H1 (cell line): ENCODE data around the gene TNFRSF11A. TPM values are rescaled to one million over a fixed set of nuclear protein-coding genes. Genes with fewer than 3 reads are reported as not detected.

ENCODE experiments used
- CTCF ChIA-PET: fragments of 300-600 bp; sonication (Branson Sonifier 250); formaldehyde crosslinking; loops from one replicate; lab custom pipeline; 2021; ENCODE audit not compliant: partially characterized antibody; lab: Charles Lee
- POLR2A ChIA-PET: fragments of 300-600 bp; sonication (Branson Sonifier 250); formaldehyde crosslinking; loops from one replicate; lab custom pipeline; 2021; ENCODE audit warnings: inconsistent platforms; ENCODE audit not compliant: partially characterized antibody; lab: Charles Lee
- DNase-seq, 2 experiments: peaks; one replicate each; pipeline versions ENCODE4 v3.0.0 to v3.0.0-alpha.2; 2010 to 2022; ENCODE audit warnings: low spot score in 2 of 2, low read depth in 1 of 2, mixed read lengths in 1 of 2
- FAIRE-seq: peaks from 2 replicates; lab custom pipeline; 2011; peaks lifted over from hg19 to GRCh38; lab: Jason Lieb, UNC
- H2AFZ ChIP-seq: 2 replicates; pipeline ENCODE4 v1.8.1; 2012; ENCODE audit warnings: low read length, inconsistent platforms
- H2AK5ac ChIP-seq: 2 replicates; pipeline ENCODE4 v1.6.1; 2013; ENCODE audit warnings: low read depth, low read length
- H2BK120ac ChIP-seq: replicated peaks from 2 replicates; pipeline ENCODE3; 2013; ENCODE audit warnings: low read depth, low read length, inconsistent platforms
- H2BK12ac ChIP-seq: 2 replicates; pipeline ENCODE4 v1.6.1; 2013; ENCODE audit warnings: low read depth, low read length
- H2BK15ac ChIP-seq: 2 replicates; pipeline ENCODE4 v1.6.1; 2013; ENCODE audit warnings: low read length
- H2BK20ac ChIP-seq: 2 replicates; pipeline ENCODE4 v1.6.1; 2013; ENCODE audit warnings: low read length
- H2BK5ac ChIP-seq: 2 replicates; pipeline ENCODE4 v1.6.1; 2013; ENCODE audit warnings: low read depth, low read length
- H3K14ac ChIP-seq: 2 replicates; pipeline ENCODE4 v1.6.1; 2013; ENCODE audit warnings: inconsistent platforms; ENCODE audit not compliant: insufficient read length
- H3K18ac ChIP-seq: 2 replicates; pipeline ENCODE4 v1.6.1; 2013; ENCODE audit warnings: low read length; ENCODE audit errors: extremely low read depth
- H3K23ac ChIP-seq: 2 replicates; pipeline ENCODE4 v1.6.1; 2013; ENCODE audit warnings: inconsistent platforms; ENCODE audit not compliant: insufficient read length
- H3K23me2 ChIP-seq: 2 replicates; pipeline ENCODE4 v1.6.1; 2013; ENCODE audit warnings: low read depth, low read length
- H3K27ac ChIP-seq: 2 replicates; pipeline ENCODE4 v1.6.1; 2011; ENCODE audit warnings: low read depth, low read length, inconsistent platforms
- H3K27me3 ChIP-seq, 4 experiments: replicated peaks in 1 of 4; 1 replicate in 1 of 4; 2 replicates in 3 of 4; pipeline versions ENCODE4 v1.6.1 to v1.8.1; 2011 to 2013; ENCODE audit warnings: low read length in 3 of 4, mild to moderate bottlenecking in 3 of 4, inconsistent platforms in 2 of 4, mixed read lengths in 2 of 4, moderate library complexity in 1 of 4; ENCODE audit not compliant: control insufficient read depth in 3 of 4, insufficient read depth in 3 of 4; ENCODE audit errors: extremely low read depth in 1 of 4
- H3K36me3 ChIP-seq, 4 experiments: 2 replicates each; pipeline versions ENCODE4 v1.6.1 to v1.8.1; 2011 to 2013; ENCODE audit warnings: mild to moderate bottlenecking in 4 of 4, low read length in 3 of 4, moderate library complexity in 2 of 4, control low read depth in 1 of 4, inconsistent platforms in 1 of 4; ENCODE audit not compliant: insufficient read depth in 4 of 4, control insufficient read depth in 2 of 4
- H3K4ac ChIP-seq: replicated peaks from 2 replicates; pipeline ENCODE3; 2013; ENCODE audit warnings: low read length, low read depth, mixed read lengths, inconsistent platforms; ENCODE audit not compliant: insufficient read length
- H3K4me1 ChIP-seq, 4 experiments: replicated peaks in 1 of 4; 1 replicate in 1 of 4; 2 replicates in 3 of 4; pipeline versions ENCODE4 v1.6.1 to v1.8.1; 2011 to 2013; ENCODE audit warnings: low read length in 3 of 4, inconsistent platforms in 2 of 4, mixed read lengths in 1 of 4; ENCODE audit not compliant: insufficient read depth in 4 of 4, control insufficient read depth in 3 of 4
- H3K4me2 ChIP-seq, 2 experiments: 2 replicates each; pipeline versions ENCODE4 v1.6.1 to v1.8.1; 2011 to 2013; ENCODE audit warnings: low read depth in 2 of 2, low read length in 2 of 2, control low read depth in 1 of 2, inconsistent platforms in 1 of 2, mild to moderate bottlenecking in 1 of 2; ENCODE audit not compliant: insufficient read depth in 1 of 2
- H3K4me3 ChIP-seq, 4 experiments: fragments of 200-600, 300-600 bp in 1 of 4; sonication (generic), shearing (Covaris generic), sonication (Bioruptor Twin) in 1 of 4; 2 replicates each; pipeline versions ENCODE4 v1.5.1 to v1.8.1; 2011 to 2016; ENCODE audit warnings: low read length in 4 of 4, low read depth in 3 of 4, control low read depth in 2 of 4, inconsistent platforms in 2 of 4, mild to moderate bottlenecking in 2 of 4, mixed read lengths in 1 of 4, moderate library complexity in 1 of 4; ENCODE audit not compliant: insufficient read depth in 2 of 4; ENCODE audit errors: extremely low read depth in 1 of 4
- H3K56ac ChIP-seq: replicated peaks from 2 replicates; pipeline ENCODE3; 2013; ENCODE audit warnings: low read depth, mild to moderate bottlenecking, mixed read lengths, low read length, inconsistent platforms; ENCODE audit not compliant: insufficient read length
- H3K79me1 ChIP-seq: 2 replicates; pipeline ENCODE4 v1.6.1; 2013; ENCODE audit warnings: low read depth, low read length, control low read depth
- H3K79me2 ChIP-seq, 2 experiments: 2 replicates each; pipeline versions ENCODE4 v1.6.1 to v1.8.1; 2012 to 2013; ENCODE audit warnings: low read length in 2 of 2, mild to moderate bottlenecking in 2 of 2, inconsistent platforms in 1 of 2; ENCODE audit not compliant: insufficient read depth in 2 of 2, control insufficient read depth in 1 of 2
- H3K9ac ChIP-seq, 4 experiments: replicated peaks in 1 of 4; 1 replicate in 1 of 4; 2 replicates in 3 of 4; pipeline versions ENCODE4 v1.6.1 to v1.8.1; 2011 to 2013; ENCODE audit warnings: low read depth in 3 of 4, low read length in 3 of 4, control low read depth in 2 of 4, mild to moderate bottlenecking in 2 of 4, moderate library complexity in 2 of 4, inconsistent platforms in 1 of 4; ENCODE audit errors: extremely low read depth in 1 of 4
- H3K9me3 ChIP-seq, 2 experiments: 2 replicates each; pipeline versions ENCODE4 v1.6.1 to v1.8.1; 2012 to 2013; ENCODE audit warnings: mild to moderate bottlenecking in 2 of 2, moderate library complexity in 2 of 2, control low read depth in 1 of 2, inconsistent platforms in 1 of 2, low read depth in 1 of 2, low read length in 1 of 2, mixed read lengths in 1 of 2; ENCODE audit not compliant: insufficient read depth in 2 of 2
- H4K20me1 ChIP-seq, 2 experiments: replicated peaks in 1 of 2; 2 replicates each; pipeline versions ENCODE3 to v1.8.1; 2011 to 2013; ENCODE audit warnings: inconsistent platforms in 2 of 2, low read length in 2 of 2, mild to moderate bottlenecking in 1 of 2; ENCODE audit not compliant: insufficient read depth in 2 of 2, control insufficient read depth in 1 of 2
- H4K5ac ChIP-seq: 2 replicates; pipeline ENCODE4 v1.6.1; 2013; ENCODE audit warnings: low read length, low read depth, mixed read lengths, inconsistent platforms; ENCODE audit not compliant: insufficient read length
- H4K8ac ChIP-seq: 2 replicates; pipeline ENCODE4 v1.8.0; 2013; ENCODE audit warnings: mild to moderate bottlenecking, moderate library complexity, low read length, inconsistent platforms; ENCODE audit not compliant: insufficient read depth; ENCODE audit errors: extremely low read depth
- H4K91ac ChIP-seq: replicated peaks from 2 replicates; pipeline ENCODE3; 2013; ENCODE audit warnings: low read length, mixed read lengths, inconsistent platforms; ENCODE audit not compliant: insufficient read length
- CHD2 ChIP-seq: IDR thresholded peaks from 2 replicates; pipeline ENCODE4 v1.6.1; 2012; ENCODE audit warnings: low read length, improper control_type of control experiment
- CREB1 ChIP-seq: IDR thresholded peaks from 2 replicates; pipeline ENCODE4 v1.6.1; 2012; ENCODE audit warnings: inconsistent platforms
- EGR1 ChIP-seq: IDR thresholded peaks from 2 replicates; pipeline ENCODE4 v1.6.1; 2011; ENCODE audit warnings: low read depth, low read length, borderline replicate concordance
- EP300 ChIP-seq, 2 experiments: IDR thresholded peaks; 1 replicate in 1 of 2; 2 replicates in 1 of 2; pipeline ENCODE4 v1.6.1; 2011 to 2012; ENCODE audit warnings: low read depth in 2 of 2, low read length in 2 of 2, mild to moderate bottlenecking in 2 of 2, borderline replicate concordance in 1 of 2, inconsistent platforms in 1 of 2, moderate library complexity in 1 of 2
- FOSL1 ChIP-seq: IDR thresholded peaks from 2 replicates; pipeline ENCODE4 v1.6.1; 2011; ENCODE audit warnings: mild to moderate bottlenecking, low read depth, low read length, moderate library complexity; ENCODE audit not compliant: insufficient read depth
- HDAC6 ChIP-seq: IDR thresholded peaks from one replicate; pipeline ENCODE4 v1.7.1; 2012; ENCODE audit warnings: low read depth, mild to moderate bottlenecking, inconsistent platforms, low read length, moderate library complexity
- NANOG ChIP-seq: IDR thresholded peaks from 2 replicates; pipeline ENCODE4 v1.6.1; 2011; ENCODE audit warnings: low read length, low read depth, mild to moderate bottlenecking, inconsistent platforms; ENCODE audit not compliant: insufficient read depth, poor library complexity, severe bottlenecking
- RBBP5 ChIP-seq: IDR thresholded peaks from 2 replicates; pipeline ENCODE4 v1.7.1; 2012; ENCODE audit warnings: low read depth, mild to moderate bottlenecking, inconsistent platforms, low read length, moderate library complexity, borderline replicate concordance
- RNF2 ChIP-seq: fragments of 200-900, 300-1000 bp; sonication (generic); IDR thresholded peaks from 2 replicates; pipeline ENCODE4 v1.7.1; 2016; ENCODE audit warnings: borderline replicate concordance, low read depth, mild to moderate bottlenecking, antibody characterized with exemption, low read length; ENCODE audit not compliant: poor library complexity, severe bottlenecking; ENCODE audit errors: missing control alignments
- SIRT6 ChIP-seq: IDR thresholded peaks from one replicate; pipeline ENCODE4 v1.7.1; 2012; ENCODE audit warnings: low read length, inconsistent platforms
- SP4 ChIP-seq: IDR thresholded peaks from 2 replicates; pipeline ENCODE4 v1.6.1; 2012; ENCODE audit warnings: low read length, inconsistent platforms
- SRF ChIP-seq: IDR thresholded peaks from 2 replicates; pipeline ENCODE4 v1.6.1; 2011; ENCODE audit warnings: mild to moderate bottlenecking, low read depth, low read length, moderate library complexity
- TBP ChIP-seq: IDR thresholded peaks from 2 replicates; pipeline ENCODE4 v1.6.1; 2011; ENCODE audit warnings: low read depth, low read length, improper control_type of control experiment
- ZNF274 ChIP-seq: IDR thresholded peaks from 2 replicates; pipeline ENCODE4 v1.7.0; 2012; ENCODE audit warnings: low read length, borderline replicate concordance; ENCODE audit errors: extremely low read depth
- WGBS, 2 experiments: shearing (Covaris generic) in 1 of 2; methylation state at CpG; one replicate each; pipeline versions ENCODE4 v1.1.6 to v1.1.7; 2013 to 2015; ENCODE audit warnings: low lambda C conversion rate in 2 of 2, mixed read lengths in 2 of 2, inconsistent platforms in 1 of 2, low coverage in 1 of 2, missing lambda C conversion rate in 1 of 2; ENCODE audit not compliant: insufficient replicate concordance in 2 of 2, insufficient coverage in 1 of 2, insufficient read length in 1 of 2; ENCODE audit errors: extremely low coverage in 1 of 2, missing lambda C conversion rate in 1 of 2; 5-methylcytosine and 5-hydroxymethylcytosine counted together
- polyA plus RNA-seq, 7 experiments: library from polyadenylated mRNA; depleted of rRNA in 3 of 7; stranded (reverse) in 5 of 7; unstranded in 2 of 7; fragments of >200 nt in 5 of 7; fragments of 200-250 nt in 2 of 7; gene quantifications; 1 replicate in 5 of 7; 2 replicates in 1 of 7; 4 replicates in 1 of 7; pipeline versions ENCODE4 v1.2.1 to v1.2.3, GENCODE V29; 2011 to 2013; ENCODE audit warnings: missing spikeins in 2 of 7, mixed read lengths in 2 of 7
- total RNA-seq: library from RNA; stranded (reverse); fragmentation: NEBNext Ultra II Directional; extraction: Animal tissue kit (Norgen Biotek cat#: 25700); gene quantifications from 2 replicates; pipeline ENCODE4 v1.2.1, GENCODE V29; 2021

Gene TNFRSF11A
- total and polyA plus RNA-seq, 2 of the 8 experiments (the other 6 are each of a cell fraction or from before 2014, with no cell fraction given) = 8.7 to 10.6 TPM

DNA sequence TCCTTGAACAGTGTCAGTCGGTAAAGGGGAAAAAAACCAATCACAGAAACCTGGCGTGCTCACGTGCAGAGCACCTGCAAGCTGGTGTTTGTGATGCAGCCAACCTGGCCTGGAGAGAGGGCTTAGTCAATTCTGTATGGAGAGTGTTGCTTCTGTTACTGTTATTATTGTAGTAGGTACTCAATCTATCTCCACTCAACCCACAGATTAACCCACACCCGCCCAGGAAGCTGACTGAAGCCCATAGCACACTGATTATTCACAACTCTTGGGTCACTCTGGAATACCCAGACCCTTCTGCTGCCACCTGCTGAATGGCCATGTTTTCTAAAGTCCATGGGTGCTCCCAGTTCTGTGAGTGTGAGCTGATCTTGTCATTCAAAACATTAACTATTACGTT lies 53.9 kb downstream of the TNFRSF11A start:
- H2AK5ac ChIP-seq = no peak overlapping the region
- WGBS, 2 experiments = 83% methylated on average over 5 of the region's 5 CpGs; no CpG with 5 or more reads in 1 of the 2 experiments
- H3K9ac ChIP-seq = no peak overlapping the region
- peaks cover 0 to 9% (median under 1%) of the 10 kb centered on the region in 4 experiments; a peak in 2 of 7 replicates for H3K4me1 ChIP-seq
- DNase-seq = no peak
- H4K8ac ChIP-seq = no peak overlapping the region
- H3K4me3 ChIP-seq = no peak overlapping the region
- no peaks in the 10 kb centered on the region; the same call in 1 of the 2 replicates for H3K79me1 ChIP-seq
- 0 out of 7 replicates have a peak, but pooled peaks cover 0 to 2% (median 0%) of the 10 kb centered on the region in 4 experiments for H3K27me3 ChIP-seq
- no peak overlapping the region for H2BK15ac ChIP-seq
- no peak overlapping the region for H3K4me2 ChIP-seq
- no peak overlapping the region for H3K56ac ChIP-seq
- no peak overlapping the region for H4K91ac ChIP-seq
- FAIRE-seq = no peak
- no peak overlapping the region for H3K27ac ChIP-seq
- no peak overlapping the region for H2BK12ac ChIP-seq
- H3K23ac ChIP-seq = no peak overlapping the region
- H2BK20ac ChIP-seq = no peak overlapping the region
- H3K9me3 ChIP-seq = no peaks in the 10 kb centered on the region
- H3K79me2 ChIP-seq = no peaks in the 10 kb centered on the region
- H4K20me1 ChIP-seq = no peaks in the 10 kb centered on the region
- no peaks in the 10 kb centered on the region; a peak in 3 of 8 replicates for H3K36me3 ChIP-seq
- H3K18ac ChIP-seq = no peak overlapping the region
- no peak overlapping the region for H2BK5ac ChIP-seq
- no peak overlapping the region for H3K4ac ChIP-seq
- no peak overlapping the region for H3K14ac ChIP-seq
- H3K23me2 ChIP-seq = no peaks in the 10 kb centered on the region
- ChIA-PET CTCF (interaction anchor here (1.0 to 1.6 kb wide), 4 partner anchors 11 to 20 kb away, joined by 3 to 6 read pairs (median 4); no protein-coding TSS in a partner anchor), POLR2A (no interaction called here)
- no peak overlapping the region for H2AFZ ChIP-seq
- no peak overlapping the region for H4K5ac ChIP-seq
- H2BK120ac ChIP-seq = no peak overlapping the region
- no peak for TF ChIP-seq CREB1
- no peak for TF ChIP-seq RNF2
- TF ChIP-seq RBBP5 = no peak
- no peak for TF ChIP-seq NANOG
- no peak for TF ChIP-seq FOSL1
- no peak for TF ChIP-seq CHD2
- TF ChIP-seq EP300 (IDR thresholded peaks at IDR 0.05; ENCODE audit: borderline replicate concordance in 1 of 2, low read depth in 2 of 2, low read length in 2 of 2) = no peak
- TF ChIP-seq SIRT6 = no peak
- TF ChIP-seq HDAC6 = no peak
- no peak for TF ChIP-seq EGR1
- TF ChIP-seq ZNF274 = no peak
- no peak for TF ChIP-seq SRF
- TF ChIP-seq SP4 = no peak
- no peak for TF ChIP-seq TBP
